Esophagus muscularis mucosa (tissue), 3 donors: ENCODE data around the gene MTA3.
"Not testable (repeated sequence)": the region's sequence is repeated elsewhere in the genome, so short reads cannot be mapped to it uniquely, and the experiment has no call there.

Source experiments
- CTCF ChIP-seq, 3 experiments: fragments of 200-600 bp in 2 of 3; fragments of 450-650 bp in 1 of 3; sonication (generic) in 2 of 3; IDR thresholded peaks; one replicate each; pipeline ENCODE4 v1.5.1; 2017 to 2019; ENCODE audit warnings: antibody characterized with exemption in 3 of 3, mild to moderate bottlenecking in 2 of 3, moderate library complexity in 1 of 3
- POLR2A ChIP-seq: fragments of 450-650 bp; IDR thresholded peaks from one replicate; pipeline ENCODE4 v1.6.1; 2017; ENCODE audit warnings: antibody characterized with exemption, moderate library complexity, mild to moderate bottlenecking, low read depth

DNA sequence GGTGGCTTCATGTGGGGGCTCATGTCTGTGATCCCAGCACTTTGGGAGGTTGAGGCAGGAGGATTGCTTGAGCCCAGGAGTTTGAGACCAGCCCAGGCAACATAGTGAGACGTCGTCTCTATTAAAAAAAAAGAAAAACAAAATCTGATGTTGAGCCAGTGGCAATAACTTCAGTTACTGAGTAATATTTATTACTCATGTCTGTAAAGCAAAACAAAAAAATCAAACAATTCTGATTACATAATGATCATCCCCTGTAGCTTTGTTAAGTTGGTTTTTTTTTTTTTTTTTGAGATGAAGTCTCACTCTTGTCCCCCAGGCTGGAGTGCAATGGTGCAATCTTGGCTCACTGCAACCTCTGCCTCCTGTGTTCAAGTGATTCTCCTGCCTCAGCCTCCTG is 73.9 kb downstream of the MTA3 start:
- TF ChIP-seq POLR2A; CTCF (IDR thresholded peaks at IDR 0.05): not testable (repeated sequence)
